Hepatocyte (in vitro differentiated cells): ENCODE results near the gene ZNF519.
"Not testable (repeated sequence)": the region's sequence is repeated elsewhere in the genome, so short reads cannot be mapped to it uniquely, and the experiment has no call there.

Experiments
- CTCF ChIP-seq: fragments of 200-600 bp; sonication (generic); IDR thresholded peaks from 2 replicates; pipeline ENCODE4 v1.5.1; 2016; ENCODE audit warnings: antibody characterized with exemption, mild to moderate bottlenecking; ENCODE audit not compliant: poor library complexity
- EZH2phosphoT487 ChIP-seq: fragments of 200-600 bp; sonication (generic); IDR thresholded peaks from one replicate; pipeline ENCODE4 v1.6.1; 2018; ENCODE audit warnings: antibody characterized with exemption, mild to moderate bottlenecking, low read depth, moderate library complexity; ENCODE audit not compliant: unreplicated experiment, severe bottlenecking

- TF ChIP-seq CTCF, EZH2phosphoT487: not testable (repeated sequence)
Observed at GRCh38 chr18:14174002-14174705, 41.9 kb upstream of the ZNF519 start.
